Measurements from ENCODE around the gene CD247. TPM values are rescaled to one million over a fixed set of nuclear protein-coding genes. Genes with fewer than 3 reads are reported as not detected.

The CD247 gene
- total RNA-seq, 1 experiment from 2014 or later: not detected

GRCh38 chr1:167502719-167503462, 15.4 kb downstream of the CD247 start:
- Histone ChIP-seq H3K9me3 (ENCODE audit: low read length) (no peaks in the 10 kb centered on the region), H2AFZ (ENCODE audit: low read length) (no peak overlapping the region), H3K9me2 (replicated peaks; ENCODE audit: low read length) (no peaks in the 10 kb centered on the region), H3K36me3 (ENCODE audit: low read depth, low read length) (no peaks in the 10 kb centered on the region), H4K20me1 (ENCODE audit: low read length) (no peaks in the 10 kb centered on the region), H3K79me2 (ENCODE audit: low read length) (no peaks in the 10 kb centered on the region), H3K9ac (ENCODE audit: low read length) (no peak overlapping the region), H3K4me1 (ENCODE audit: insufficient read depth, low read length) (no peaks in the 10 kb centered on the region), H3K27me3 (ENCODE audit: low read length) (peaks cover 62% of the 10 kb centered on the region), H3K4me2 (ENCODE audit: low read length) (no peak overlapping the region), H3K27ac (ENCODE audit: low read length) (no peak overlapping the region), H3K4me3 (ENCODE audit: low read length) (no peak overlapping the region), H3F3A (ENCODE audit: low read length, unreplicated experiment) (no peaks in the 10 kb centered on the region)
- ChIA-PET POLR2A (ENCODE audit: unreplicated experiment) (no interaction called here), CTCF (interaction anchor here (0.7 kb wide), 1 partner anchor 1671 kb away, joined by 4 read pairs; no protein-coding TSS in a partner anchor)
- intact Hi-C loops (cut with micrococcal nuclease): no loop called here
- DNase-seq (no peak), ATAC-seq (no peak)
- no peak for TF ChIP-seq EZH2phosphoT487 (IDR thresholded peaks at IDR 0.05; ENCODE audit: borderline replicate concordance, low read length)
- no peak for TF ChIP-seq EZH2 (IDR thresholded peaks at IDR 0.05; ENCODE audit: low read length, unreplicated experiment)
- TF ChIP-seq, protein P1, sequence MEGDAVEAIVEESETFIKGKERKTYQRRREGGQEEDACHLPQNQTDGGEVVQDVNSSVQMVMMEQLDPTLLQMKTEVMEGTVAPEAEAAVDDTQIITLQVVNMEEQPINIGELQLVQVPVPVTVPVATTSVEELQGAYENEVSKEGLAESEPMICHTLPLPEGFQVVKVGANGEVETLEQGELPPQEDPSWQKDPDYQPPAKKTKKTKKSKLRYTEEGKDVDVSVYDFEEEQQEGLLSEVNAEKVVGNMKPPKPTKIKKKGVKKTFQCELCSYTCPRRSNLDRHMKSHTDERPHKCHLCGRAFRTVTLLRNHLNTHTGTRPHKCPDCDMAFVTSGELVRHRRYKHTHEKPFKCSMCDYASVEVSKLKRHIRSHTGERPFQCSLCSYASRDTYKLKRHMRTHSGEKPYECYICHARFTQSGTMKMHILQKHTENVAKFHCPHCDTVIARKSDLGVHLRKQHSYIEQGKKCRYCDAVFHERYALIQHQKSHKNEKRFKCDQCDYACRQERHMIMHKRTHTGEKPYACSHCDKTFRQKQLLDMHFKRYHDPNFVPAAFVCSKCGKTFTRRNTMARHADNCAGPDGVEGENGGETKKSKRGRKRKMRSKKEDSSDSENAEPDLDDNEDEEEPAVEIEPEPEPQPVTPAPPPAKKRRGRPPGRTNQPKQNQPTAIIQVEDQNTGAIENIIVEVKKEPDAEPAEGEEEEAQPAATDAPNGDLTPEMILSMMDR (conservative IDR thresholded peaks at IDR 0.05; ENCODE audit: low read depth, low read length): no peak
- BruUV-seq (replicated peaks): no TSS peak

GRCh38 chr1:167502192-167502551, 16.2 kb downstream of the CD247 start:
- Histone ChIP-seq H2AFZ (ENCODE audit: low read length) (no peak overlapping the region), H3K27ac (ENCODE audit: low read length) (no peak overlapping the region), H3K27me3 (ENCODE audit: low read length) (peaks cover 69% of the 10 kb centered on the region), H3K9me3 (ENCODE audit: low read length) (no peaks in the 10 kb centered on the region), H3F3A (ENCODE audit: low read length, unreplicated experiment) (no peaks in the 10 kb centered on the region), H3K36me3 (ENCODE audit: low read depth, low read length) (no peaks in the 10 kb centered on the region), H3K4me2 (ENCODE audit: low read length) (no peak overlapping the region), H3K9ac (ENCODE audit: low read length) (no peak overlapping the region), H3K9me2 (replicated peaks; ENCODE audit: low read length) (no peaks in the 10 kb centered on the region), H3K4me1 (ENCODE audit: insufficient read depth, low read length) (no peaks in the 10 kb centered on the region), H3K4me3 (ENCODE audit: low read length) (no peak overlapping the region), H3K79me2 (ENCODE audit: low read length) (no peaks in the 10 kb centered on the region), H4K20me1 (ENCODE audit: low read length) (no peaks in the 10 kb centered on the region)
- ATAC-seq: no peak
- TF ChIP-seq, protein P1 (conservative IDR thresholded peaks at IDR 0.05; ENCODE audit: low read depth, low read length): no peak
- TF ChIP-seq EZH2phosphoT487 (IDR thresholded peaks at IDR 0.05; ENCODE audit: borderline replicate concordance, low read length) (no peak), EZH2 (IDR thresholded peaks at IDR 0.05; ENCODE audit: low read length, unreplicated experiment) (no peak)
- no peak for DNase-seq
- intact Hi-C loops (cut with micrococcal nuclease): no loop called here
- CTCF ChIA-PET: no interaction called here
- POLR2A ChIA-PET (ENCODE audit: unreplicated experiment): interaction anchor here (0.5 kb wide), 1 partner anchor 81 kb away, joined by 3 read pairs; no protein-coding TSS in a partner anchor
- no TSS peak for BruUV-seq (replicated peaks)

DNA sequence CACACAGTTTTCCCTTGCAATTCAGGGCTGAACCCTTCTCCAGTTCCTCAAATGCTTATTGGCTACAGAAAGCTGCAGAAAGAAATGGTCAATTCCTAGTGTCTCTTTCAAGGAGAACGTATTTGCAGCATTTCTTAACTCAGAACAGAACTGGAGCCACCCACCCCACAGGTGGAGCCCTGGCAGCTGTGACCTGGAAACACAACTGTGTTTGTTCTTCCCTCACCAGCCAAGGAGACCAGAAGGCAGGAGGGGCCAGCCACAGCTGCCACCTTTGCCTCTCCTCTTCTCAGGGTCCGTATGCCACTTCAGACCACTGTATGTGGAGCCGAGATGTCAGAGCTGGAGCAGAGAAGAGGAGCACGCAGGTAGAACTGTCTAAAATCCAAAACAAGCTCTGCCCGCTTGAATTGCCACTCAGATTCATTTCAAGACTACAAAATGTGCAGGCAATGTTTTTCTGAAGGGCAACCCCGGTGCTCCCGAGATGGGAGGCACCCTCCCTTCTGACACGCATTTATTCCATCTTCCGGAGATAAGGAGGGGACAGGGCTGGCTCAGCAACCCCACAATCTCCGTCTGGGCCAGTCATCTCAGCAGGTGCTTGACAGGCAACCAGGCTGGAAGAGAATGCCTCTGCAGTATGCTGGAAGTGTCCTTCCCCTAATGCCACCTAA, 16.7 kb downstream of the CD247 start:
- no peak for DNase-seq
- TF ChIP-seq EZH2 (IDR thresholded peaks at IDR 0.05; ENCODE audit: low read length, unreplicated experiment) (no peak), EZH2phosphoT487 (IDR thresholded peaks at IDR 0.05; ENCODE audit: borderline replicate concordance, low read length) (no peak)
- TF ChIP-seq, protein P1 (conservative IDR thresholded peaks at IDR 0.05; ENCODE audit: low read depth, low read length): no peak
- intact Hi-C loops (cut with micrococcal nuclease): no loop called here
- Histone ChIP-seq H3K9me3 (ENCODE audit: low read length) (no peaks in the 10 kb centered on the region), H3K36me3 (ENCODE audit: low read depth, low read length) (no peaks in the 10 kb centered on the region), H3K79me2 (ENCODE audit: low read length) (no peaks in the 10 kb centered on the region), H3K4me3 (ENCODE audit: low read length) (no peak overlapping the region), H3K27me3 (ENCODE audit: low read length) (peaks cover 74% of the 10 kb centered on the region), H4K20me1 (ENCODE audit: low read length) (no peaks in the 10 kb centered on the region), H3K9me2 (replicated peaks; ENCODE audit: low read length) (no peaks in the 10 kb centered on the region), H3K27ac (ENCODE audit: low read length) (no peak overlapping the region), H3K4me2 (ENCODE audit: low read length) (no peak overlapping the region), H3F3A (ENCODE audit: low read length, unreplicated experiment) (no peaks in the 10 kb centered on the region), H2AFZ (ENCODE audit: low read length) (no peak overlapping the region), H3K4me1 (ENCODE audit: insufficient read depth, low read length) (no peaks in the 10 kb centered on the region), H3K9ac (ENCODE audit: low read length) (no peak overlapping the region)
- ChIA-PET CTCF (no interaction called here), POLR2A (ENCODE audit: unreplicated experiment) (interaction anchor here (0.5 kb wide), 1 partner anchor 80 kb away, joined by 3 read pairs; no protein-coding TSS in a partner anchor)
- ATAC-seq: no peak
- no TSS peak for BruUV-seq (replicated peaks)
